Left ventricle myocardium superior (tissue), 1 donor: ENCODE data around the gene NFKBIE. TPM values are rescaled to one million over a fixed set of nuclear protein-coding genes. Genes with fewer than 3 reads are reported as not detected.
A peak's percentile ranks its signal among the peaks of the same experiment; 100 is the strongest.

ENCODE experiments used
- ATAC-seq: fragments of 200-7000 bp; cut with Tn5 transposase; one replicate; pipeline ENCODE4 v1.9.1; 2020; ENCODE audit warnings: mild to moderate bottlenecking, moderate library complexity
- DNase-seq: peaks from one replicate; pipeline ENCODE4 v3.0.0-alpha.2; 2020
- intact Hi-C: fragments of 100-400 bp; cut with micrococcal nuclease; formaldehyde crosslinking; loops from one replicate; pipeline ENCODE4 v1.11.0; 2022
- total RNA-seq: library from RNA; stranded (reverse); fragmentation: NEBNext Ultra II Directional; extraction: Animal tissue kit (Norgen Biotek cat#: 25700); gene quantifications from one replicate; pipeline ENCODE4 v1.2.1, GENCODE V29; 2021
- donor health status: DM: no; HTN: yes; CAD: no; lungs with severe emphysema.

The NFKBIE gene
- total RNA-seq, 1 donor from 2014 or later, result 3.1 TPM

- DNase-seq (peak; percentile 33), ATAC-seq (no peak)
- intact Hi-C loops, result no loop called here
Observed at GRCh38 chr6:44222486-44223318, 42.6 kb downstream of the NFKBIE start.

- DNase-seq (no peak), ATAC-seq (no peak)
- intact Hi-C loops, result no loop called here
Observed at GRCh38 chr6:44221961-44222335, 43.4 kb downstream of the NFKBIE start.

GRCh38 chr6:44221291-44221960 lies 43.9 kb downstream of the NFKBIE start:
- peak; percentile 67 for ATAC-seq
- DNase-seq, result peak; percentile 96
- intact Hi-C loops, result no loop called here

GRCh38 chr6:44220913-44221290 lies 44.4 kb downstream of the NFKBIE start:
- intact Hi-C loops, result no loop called here
- DNase-seq, result no peak
- no peak for ATAC-seq

- no peak for DNase-seq
- intact Hi-C loops, result no loop called here
- ATAC-seq, result no peak
Observed at GRCh38 chr6:44219815-44220784, 45.3 kb downstream of the NFKBIE start.

GRCh38 chr6:44219053-44219814 lies 46.1 kb downstream of the NFKBIE start:
- DNase-seq (peak; percentile 93), ATAC-seq (peak; percentile 69)
- intact Hi-C loops, result no loop called here

GRCh38 chr6:44217332-44218143 lies 47.8 kb downstream of the NFKBIE start:
- DNase-seq (peak; percentile 87), ATAC-seq (peak; percentile 6)
- intact Hi-C loops, result no loop called here

GRCh38 chr6:44216677-44217331 lies 48.5 kb downstream of the NFKBIE start, which contains the start of gene MYMX:
MYMX (plus strand) TSS chr6:44216926; CDS start chr6:44217472, 546 bp downstream.
- ATAC-seq (peak; percentile 0), DNase-seq (peak; percentile 69)
- intact Hi-C loops, result no loop called here

- intact Hi-C loops, result no loop called here
- DNase-seq, result no peak
- ATAC-seq, result no peak
Observed at GRCh38 chr6:44214307-44214706, 51.0 kb downstream of the NFKBIE start.

- ATAC-seq (no peak), DNase-seq (no peak)
- intact Hi-C loops, result no loop called here
Observed at GRCh38 chr6:44211284-44211683, 54.1 kb downstream of the NFKBIE start.

Other genes with a start within 250 kb of the NFKBIE start
- gene MRPL14, start 138.1 kb downstream of the NFKBIE start, total RNA-seq, result 38.8 TPM
- gene TMEM63B, start 138.0 kb downstream of the NFKBIE start, total RNA-seq, result 47.3 TPM
- 0.40 TPM for gene CAPN11, start 106.7 kb downstream of the NFKBIE start, total RNA-seq
- gene MYMX, start 48.6 kb downstream of the NFKBIE start, total RNA-seq, result 0.67 TPM
- gene SLC29A1, start 42.0 kb downstream of the NFKBIE start, total RNA-seq, result 217 TPM
- gene HSP90AB1, start 18.4 kb downstream of the NFKBIE start, total RNA-seq, result 873 TPM
- 20.0 TPM for gene SLC35B2, start 8.0 kb downstream of the NFKBIE start, total RNA-seq
- not detected for gene TMEM151B, start 4.9 kb upstream of the NFKBIE start, total RNA-seq
- gene AARS2, start 47.8 kb upstream of the NFKBIE start, total RNA-seq, result 11.5 TPM
- not detected for gene SPATS1, start 77.1 kb upstream of the NFKBIE start, total RNA-seq
- 20.1 TPM for gene CDC5L, start 122.2 kb upstream of the NFKBIE start, total RNA-seq